ENCODE data around the gene OR5B2.
"Not testable (repeated sequence)": the region's sequence is repeated elsewhere in the genome, so short reads cannot be mapped to it uniquely, and the experiment has no call there.

OR5B2 gene

DNA sequence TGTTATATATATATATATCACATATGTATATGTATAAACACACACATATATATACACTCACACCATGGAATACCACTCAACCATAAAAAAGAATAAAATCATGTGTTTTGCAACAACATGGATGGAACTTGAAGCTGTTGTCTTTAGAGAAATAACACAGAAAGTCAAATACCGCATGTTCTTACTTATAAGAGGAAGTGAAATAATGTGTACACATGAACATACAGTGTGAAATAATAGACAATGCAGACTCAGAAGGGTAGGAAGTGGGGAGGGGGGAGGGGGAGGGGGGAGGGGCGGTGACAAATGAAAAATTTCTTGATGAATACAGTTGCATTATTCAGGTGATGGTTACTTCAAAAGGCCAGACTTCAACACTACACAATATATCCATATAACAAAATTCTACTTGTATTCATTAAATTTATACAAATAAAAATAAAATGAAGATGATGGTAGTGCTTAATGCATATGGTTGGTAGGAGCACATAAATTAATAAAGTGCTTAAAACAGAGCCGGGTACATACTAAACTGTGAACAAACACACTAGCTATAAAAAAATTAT, 5.8 kb upstream of the OR5B2 start:
- Histone ChIP-seq H3K9me3 (ENCODE audit: control insufficient read depth, low read length) (no peaks in the 10 kb centered on the region), H3K4me2 (ENCODE audit: low read length) (no peak overlapping the region), H3K79me2 (no peaks in the 10 kb centered on the region), H3K9ac (no peak overlapping the region), H3K27ac (no peak overlapping the region), H3K36me3 (ENCODE audit: control insufficient read depth, insufficient read depth, low read length) (no peaks in the 10 kb centered on the region), H3K27me3 (ENCODE audit: control insufficient read depth, insufficient read depth, low read length) (no peaks in the 10 kb centered on the region), H3K4me3 (ENCODE audit: low read depth, low read length) (no peak overlapping the region), H2AFZ (no peak overlapping the region), H3K4me1 (no peaks in the 10 kb centered on the region)
- TF ChIP-seq, protein P1, sequence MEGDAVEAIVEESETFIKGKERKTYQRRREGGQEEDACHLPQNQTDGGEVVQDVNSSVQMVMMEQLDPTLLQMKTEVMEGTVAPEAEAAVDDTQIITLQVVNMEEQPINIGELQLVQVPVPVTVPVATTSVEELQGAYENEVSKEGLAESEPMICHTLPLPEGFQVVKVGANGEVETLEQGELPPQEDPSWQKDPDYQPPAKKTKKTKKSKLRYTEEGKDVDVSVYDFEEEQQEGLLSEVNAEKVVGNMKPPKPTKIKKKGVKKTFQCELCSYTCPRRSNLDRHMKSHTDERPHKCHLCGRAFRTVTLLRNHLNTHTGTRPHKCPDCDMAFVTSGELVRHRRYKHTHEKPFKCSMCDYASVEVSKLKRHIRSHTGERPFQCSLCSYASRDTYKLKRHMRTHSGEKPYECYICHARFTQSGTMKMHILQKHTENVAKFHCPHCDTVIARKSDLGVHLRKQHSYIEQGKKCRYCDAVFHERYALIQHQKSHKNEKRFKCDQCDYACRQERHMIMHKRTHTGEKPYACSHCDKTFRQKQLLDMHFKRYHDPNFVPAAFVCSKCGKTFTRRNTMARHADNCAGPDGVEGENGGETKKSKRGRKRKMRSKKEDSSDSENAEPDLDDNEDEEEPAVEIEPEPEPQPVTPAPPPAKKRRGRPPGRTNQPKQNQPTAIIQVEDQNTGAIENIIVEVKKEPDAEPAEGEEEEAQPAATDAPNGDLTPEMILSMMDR (IDR thresholded peaks at IDR 0.05): no peak

DNA sequence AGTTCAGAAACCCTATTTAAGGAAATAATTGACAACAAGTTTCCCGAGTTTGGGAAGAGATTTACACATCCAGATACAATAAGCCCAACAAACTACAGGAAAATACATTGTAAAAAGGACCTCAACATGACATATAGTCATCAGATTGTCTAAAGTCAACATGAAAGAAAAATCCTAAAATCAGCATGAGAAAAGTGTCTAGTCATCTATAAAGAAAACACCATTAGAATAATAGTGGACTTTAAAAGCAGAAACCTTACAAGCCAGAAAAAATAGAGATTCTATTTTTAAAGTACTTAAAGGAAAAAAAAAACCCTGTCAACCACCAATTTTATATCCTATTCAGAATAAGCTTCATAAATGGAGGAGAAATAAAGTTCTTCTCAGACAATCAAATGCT, 1.4 kb upstream of the OR5B2 start:
- H3K4me3 ChIP-seq (ENCODE audit: low read depth, low read length): no peak overlapping the region
- H3K79me2 ChIP-seq: no peaks in the 10 kb centered on the region
- no peak overlapping the region for H3K4me2 ChIP-seq (ENCODE audit: low read length)
- no peak overlapping the region for H3K9ac ChIP-seq
- TF ChIP-seq, protein P1 (IDR thresholded peaks at IDR 0.05): no peak
- no peak overlapping the region for H2AFZ ChIP-seq
- H3K9me3 ChIP-seq (ENCODE audit: control insufficient read depth, low read length): no peaks in the 10 kb centered on the region
- H3K4me1 ChIP-seq: no peaks in the 10 kb centered on the region
- no peak overlapping the region for H3K27ac ChIP-seq
- H3K36me3 ChIP-seq (ENCODE audit: control insufficient read depth, insufficient read depth, low read length): no peaks in the 10 kb centered on the region
- no peaks in the 10 kb centered on the region for H3K27me3 ChIP-seq (ENCODE audit: control insufficient read depth, insufficient read depth, low read length)

DNA sequence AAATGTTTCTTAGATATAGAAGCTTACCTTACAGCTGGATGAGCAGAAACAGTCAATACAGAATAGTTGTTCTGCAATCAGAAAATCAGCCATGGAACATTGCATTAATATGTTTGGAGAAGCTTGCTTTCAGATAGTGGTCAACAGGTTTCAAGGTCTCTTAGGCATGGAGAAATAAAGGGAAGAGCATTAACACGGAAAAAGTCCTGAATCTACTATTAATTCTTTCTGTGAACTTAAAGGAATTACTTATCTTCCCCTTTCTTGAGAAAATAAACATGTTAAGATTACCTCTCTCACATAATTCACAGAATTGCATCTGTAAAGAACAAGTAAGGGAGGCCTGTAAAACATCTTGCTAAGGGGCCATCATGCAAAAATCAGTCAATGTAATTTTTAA, 21.1 kb downstream of the OR5B2 start, which contains the start of gene OR5B3:
Gene OR5B3, minus strand, starts transcription at position 101 of the 400 bp plus-strand sequence. CDS start 3,465 bp downstream, outside the sequence.
- no peaks in the 10 kb centered on the region for H3K4me1 ChIP-seq
- TF ChIP-seq, protein P1 (IDR thresholded peaks at IDR 0.05): no peak
- H3K79me2 ChIP-seq: no peaks in the 10 kb centered on the region
- H2AFZ ChIP-seq: no peak within 1 kb of the TSS
- H3K27me3 ChIP-seq (ENCODE audit: control insufficient read depth, insufficient read depth, low read length): no peaks in the 10 kb centered on the region
- H3K4me3 ChIP-seq (ENCODE audit: low read depth, low read length): no peak within 1 kb of the TSS
- H3K9me3 ChIP-seq (ENCODE audit: control insufficient read depth, low read length): no peaks in the 10 kb centered on the region
- H3K36me3 ChIP-seq (ENCODE audit: control insufficient read depth, insufficient read depth, low read length): no peaks in the 10 kb centered on the region
- H3K9ac ChIP-seq: no peak within 1 kb of the TSS
- no peak within 1 kb of the TSS for H3K27ac ChIP-seq
- no peak within 1 kb of the TSS for H3K4me2 ChIP-seq (ENCODE audit: low read length)

DNA sequence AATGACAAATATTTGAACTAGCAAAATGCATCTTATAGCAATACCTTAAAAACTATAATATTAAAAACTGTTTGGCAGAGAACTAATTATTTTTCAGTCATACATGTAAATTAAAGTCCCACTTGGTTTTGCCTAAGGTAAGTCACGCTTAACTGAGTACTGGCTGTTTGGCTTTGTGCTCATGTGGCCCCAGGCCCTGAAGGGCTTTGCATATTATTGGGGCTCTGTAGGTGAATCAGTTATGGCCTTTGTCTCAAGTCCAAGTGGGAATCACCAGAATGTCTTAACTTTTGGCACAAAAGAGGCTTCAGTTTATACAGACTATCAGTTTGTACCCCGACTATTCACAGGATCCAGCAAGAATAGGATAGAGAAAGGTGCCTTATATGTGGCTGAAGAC, 28.3 kb downstream of the OR5B2 start:
- H3K36me3 ChIP-seq (ENCODE audit: control insufficient read depth, insufficient read depth, low read length); H3K9me3 ChIP-seq (ENCODE audit: control insufficient read depth, low read length); H3K4me1 ChIP-seq; H3K4me2 ChIP-seq (ENCODE audit: low read length); H3K9ac ChIP-seq; H3K27ac ChIP-seq; H2AFZ ChIP-seq; H3K79me2 ChIP-seq; H3K4me3 ChIP-seq (ENCODE audit: low read depth, low read length); H3K27me3 ChIP-seq (ENCODE audit: control insufficient read depth, insufficient read depth, low read length): not testable (repeated sequence)

DNA sequence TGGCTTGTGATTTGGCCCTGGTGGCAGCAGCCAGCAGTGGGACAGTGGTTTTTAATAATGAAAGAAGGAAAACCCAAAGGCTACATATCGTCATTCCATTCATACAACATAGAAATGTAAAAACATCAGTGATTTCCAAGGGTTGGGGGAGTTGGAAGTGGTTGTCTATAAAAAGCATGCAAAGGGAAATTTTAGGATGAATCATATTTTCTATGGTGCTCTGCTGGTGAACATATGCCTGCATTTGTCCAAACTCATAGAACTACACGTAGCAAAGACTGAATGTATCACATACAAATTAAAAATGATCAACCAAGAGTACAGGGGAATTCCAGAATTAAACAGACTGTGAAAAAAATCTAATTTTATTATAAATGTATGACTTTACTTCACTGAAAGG, 32.3 kb downstream of the OR5B2 start:
- Histone ChIP-seq H3K4me3 (ENCODE audit: low read depth, low read length) (no peak overlapping the region), H3K79me2 (no peaks in the 10 kb centered on the region), H3K27ac (no peak overlapping the region), H3K9ac (no peak overlapping the region), H3K27me3 (ENCODE audit: control insufficient read depth, insufficient read depth, low read length) (no peaks in the 10 kb centered on the region), H3K36me3 (ENCODE audit: control insufficient read depth, insufficient read depth, low read length) (no peaks in the 10 kb centered on the region), H3K4me2 (ENCODE audit: low read length) (no peak overlapping the region), H3K9me3 (ENCODE audit: control insufficient read depth, low read length) (no peaks in the 10 kb centered on the region), H3K4me1 (peaks cover 3% of the 10 kb centered on the region), H2AFZ (no peak overlapping the region)
- TF ChIP-seq, protein P1 (IDR thresholded peaks at IDR 0.05): no peak

All from parathyroid adenoma (tissue), 2 donors.